GM18519 (cell line): Measurements from ENCODE around the gene INO80B.
"Not testable (repeated sequence)": the region's sequence is repeated elsewhere in the genome, so short reads cannot be mapped to it uniquely, and the experiment has no call there.

Experiments used
- ATAC-seq: cut with Tn5 transposase; IDR thresholded peaks from one replicate; pipeline ENCODE4 v1.9.1; 2021; ENCODE audit warnings: mild to moderate bottlenecking, moderate library complexity; ENCODE audit not compliant: unreplicated experiment, low FRiP score

Gene INO80B

DNA sequence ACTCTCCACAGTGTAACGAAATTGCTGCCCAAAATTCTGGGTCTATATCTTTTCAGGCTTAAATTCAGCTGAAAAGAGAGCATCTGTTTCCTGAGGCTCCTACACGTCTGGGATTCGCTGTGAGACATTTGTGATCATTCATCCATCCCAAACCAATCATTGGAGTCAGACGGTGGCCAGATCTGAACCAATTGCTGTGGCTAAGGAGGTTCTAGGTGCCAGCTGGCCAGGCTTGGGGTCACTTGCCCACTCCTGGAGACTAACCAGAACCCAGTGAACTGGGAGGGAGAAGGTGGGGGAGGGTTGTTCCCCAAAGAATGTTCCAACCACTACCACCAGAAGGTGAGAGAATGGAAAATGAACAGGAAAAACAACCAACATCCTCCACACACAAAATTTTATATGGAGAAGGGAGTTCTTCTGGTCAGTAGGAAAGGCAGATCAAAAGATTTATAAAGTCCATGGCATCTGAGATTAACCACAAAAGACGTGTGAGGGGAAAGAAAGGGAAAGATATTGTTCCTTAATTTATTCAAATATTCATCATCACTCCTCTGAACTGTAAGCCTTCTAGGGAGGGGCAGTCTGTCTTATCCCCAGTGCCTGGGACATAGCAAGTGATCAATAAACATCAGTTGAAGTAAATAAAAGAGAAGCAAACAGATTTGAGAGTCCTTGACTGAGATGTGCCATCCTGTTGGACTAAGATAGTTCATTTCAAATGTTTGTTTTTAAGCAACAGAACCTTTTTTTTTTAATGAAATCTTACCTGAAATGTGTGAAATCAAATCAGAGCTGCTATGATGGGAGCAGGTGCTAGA, 10.2 kb upstream of the INO80B start:
- no peak for ATAC-seq

- no peak for ATAC-seq
These were observed 7.5 kb upstream of the INO80B start for GRCh38 chr2:74447230-74447999.

DNA sequence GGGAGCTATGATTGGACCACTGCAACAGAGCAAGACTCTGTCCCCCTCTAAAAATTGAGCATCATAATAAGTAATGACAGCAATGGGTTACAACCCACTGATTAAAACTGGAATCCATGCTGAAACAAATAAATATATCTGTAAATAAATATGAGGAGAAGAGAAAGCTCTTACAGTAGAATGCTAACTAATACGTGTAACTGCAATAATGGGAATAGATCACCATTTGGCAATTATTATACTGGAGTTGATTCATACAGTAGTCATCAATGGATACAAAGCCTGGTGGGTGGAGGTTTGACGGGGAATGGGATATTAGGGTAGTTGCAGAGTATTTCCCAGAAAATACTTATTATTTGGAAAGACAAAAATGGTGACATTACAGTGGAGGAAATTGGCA, 6.1 kb upstream of the INO80B start:
- ATAC-seq = no peak

DNA sequence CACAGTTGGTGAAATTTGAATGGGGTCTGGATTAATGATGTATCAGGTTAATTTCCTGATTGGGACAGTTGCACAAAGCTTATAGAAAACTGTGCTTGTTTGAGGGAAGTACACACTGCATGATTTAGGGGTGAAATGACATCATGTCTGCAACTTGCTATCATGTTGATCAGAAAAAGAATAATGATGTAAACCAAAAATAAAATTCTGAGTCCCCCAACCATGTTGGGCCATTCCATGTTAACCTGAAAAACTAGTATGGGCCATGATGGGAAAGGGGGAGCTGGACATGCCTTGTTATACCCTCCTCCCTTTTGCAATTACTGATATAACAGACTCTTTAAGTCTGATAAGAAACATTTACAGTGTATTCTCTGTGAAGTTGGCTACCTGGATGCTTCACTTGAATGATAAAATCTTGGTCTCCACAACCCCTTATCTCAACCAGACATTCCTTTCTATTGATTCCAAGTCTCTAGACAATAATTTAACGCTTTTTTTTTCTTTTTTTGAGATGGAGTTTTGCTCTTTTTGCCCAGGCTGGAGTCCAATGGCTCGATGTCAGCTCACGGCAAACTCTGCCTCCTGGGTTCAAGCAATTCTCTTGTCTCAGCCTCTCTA, 4.2 kb upstream of the INO80B start:
- ATAC-seq = no peak

DNA sequence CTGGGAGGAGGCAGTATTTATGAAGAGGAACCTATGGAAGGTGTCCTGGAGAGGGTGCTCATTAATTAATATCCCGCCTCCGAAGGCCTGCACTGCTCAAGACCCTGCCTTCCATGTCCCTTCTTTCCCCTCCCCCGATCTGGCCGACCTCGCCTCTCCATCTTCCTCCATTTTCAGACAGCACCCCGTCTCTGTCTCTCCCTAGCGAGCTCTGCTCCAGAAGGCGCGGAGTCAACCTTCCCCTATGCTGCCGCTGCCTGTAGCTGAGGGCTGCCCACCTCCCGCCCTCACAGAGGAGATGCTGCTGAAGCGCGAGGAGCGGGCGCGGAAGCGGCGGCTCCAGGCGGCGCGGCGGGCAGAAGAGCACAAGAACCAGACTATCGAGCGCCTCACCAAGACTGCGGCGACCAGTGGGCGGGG, 2.3 kb downstream of the INO80B start:
- no peak for ATAC-seq

DNA sequence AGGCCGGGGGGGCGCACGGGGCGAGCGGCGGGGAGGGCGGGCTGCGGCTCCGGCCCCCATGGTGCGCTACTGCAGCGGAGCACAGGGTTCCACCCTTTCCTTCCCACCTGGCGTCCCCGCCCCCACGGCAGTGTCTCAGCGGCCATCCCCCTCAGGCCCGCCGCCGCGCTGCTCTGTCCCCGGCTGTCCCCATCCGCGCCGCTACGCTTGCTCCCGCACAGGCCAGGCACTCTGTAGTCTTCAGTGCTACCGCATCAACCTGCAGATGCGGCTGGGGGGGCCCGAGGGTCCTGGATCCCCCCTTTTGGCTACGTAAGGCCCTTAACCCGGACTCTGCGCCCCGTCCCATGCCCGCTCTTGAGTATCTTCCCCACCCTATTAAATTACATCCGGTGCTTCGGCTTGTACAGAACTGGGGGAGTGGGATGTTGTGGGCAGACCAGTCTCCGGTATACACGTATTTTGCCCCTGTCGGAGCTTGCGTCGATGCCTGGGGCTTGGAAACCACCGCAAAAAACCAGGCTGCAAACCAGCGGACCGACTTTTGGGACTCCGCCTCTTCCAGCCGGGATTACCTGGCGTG, 2.8 kb downstream of the INO80B start:
- ATAC-seq = peak; percentile 4

- peak; percentile 79 for ATAC-seq
These were observed 3.4 kb downstream of the INO80B start, which contains the start of gene WBP1 for GRCh38 chr2:74458132-74458937. WBP1 (plus strand) TSS chr2:74458438; CDS start chr2:74458603, 165 bp downstream.

GRCh38 chr2:74458938-74459363, 4.1 kb downstream of the INO80B start:
- no peak for ATAC-seq

DNA sequence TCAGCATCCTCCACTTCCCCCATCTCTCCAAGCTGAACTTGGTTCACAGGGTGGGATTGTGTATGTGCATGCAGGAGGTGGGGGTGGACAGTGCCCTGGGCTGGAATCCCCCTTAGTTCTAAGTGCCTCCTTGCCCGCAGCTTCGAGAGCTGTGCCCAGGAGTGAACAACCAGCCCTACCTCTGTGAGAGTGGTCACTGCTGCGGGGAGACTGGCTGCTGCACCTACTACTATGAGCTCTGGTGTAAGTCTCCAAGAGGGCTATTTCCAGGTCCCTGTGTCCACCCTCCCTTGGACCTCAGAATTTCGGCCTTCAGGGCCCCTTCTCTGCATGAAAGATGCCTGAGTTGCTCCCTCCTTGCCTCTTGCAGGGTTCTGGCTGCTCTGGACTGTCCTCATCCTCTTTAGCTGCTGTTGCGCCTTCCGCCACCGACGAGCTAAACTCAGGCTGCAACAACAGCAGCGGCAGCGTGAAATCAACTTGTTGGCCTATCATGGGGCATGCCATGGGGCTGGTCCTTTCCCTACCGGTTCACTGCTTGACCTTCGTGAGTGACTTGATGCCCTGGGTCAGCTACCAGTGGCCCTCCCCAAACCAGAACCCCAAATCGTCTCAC, 4.7 kb downstream of the INO80B start:
- ATAC-seq = not testable (repeated sequence)

DNA sequence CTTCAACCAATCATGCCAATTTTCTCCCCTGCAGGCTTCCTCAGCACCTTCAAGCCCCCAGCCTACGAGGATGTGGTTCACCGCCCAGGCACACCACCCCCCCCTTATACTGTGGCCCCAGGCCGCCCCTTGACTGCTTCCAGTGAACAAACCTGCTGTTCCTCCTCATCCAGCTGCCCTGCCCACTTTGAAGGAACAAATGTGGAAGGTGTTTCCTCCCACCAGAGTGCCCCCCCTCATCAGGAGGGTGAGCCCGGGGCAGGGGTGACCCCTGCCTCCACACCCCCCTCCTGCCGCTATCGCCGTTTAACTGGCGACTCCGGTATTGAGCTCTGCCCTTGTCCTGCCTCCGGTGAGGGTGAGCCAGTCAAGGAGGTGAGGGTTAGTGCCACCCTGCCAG, 5.3 kb downstream of the INO80B start:
- not testable (repeated sequence) for ATAC-seq

- no peak for ATAC-seq
These were observed 6.5 kb downstream of the INO80B start for GRCh38 chr2:74461187-74462053.

DNA sequence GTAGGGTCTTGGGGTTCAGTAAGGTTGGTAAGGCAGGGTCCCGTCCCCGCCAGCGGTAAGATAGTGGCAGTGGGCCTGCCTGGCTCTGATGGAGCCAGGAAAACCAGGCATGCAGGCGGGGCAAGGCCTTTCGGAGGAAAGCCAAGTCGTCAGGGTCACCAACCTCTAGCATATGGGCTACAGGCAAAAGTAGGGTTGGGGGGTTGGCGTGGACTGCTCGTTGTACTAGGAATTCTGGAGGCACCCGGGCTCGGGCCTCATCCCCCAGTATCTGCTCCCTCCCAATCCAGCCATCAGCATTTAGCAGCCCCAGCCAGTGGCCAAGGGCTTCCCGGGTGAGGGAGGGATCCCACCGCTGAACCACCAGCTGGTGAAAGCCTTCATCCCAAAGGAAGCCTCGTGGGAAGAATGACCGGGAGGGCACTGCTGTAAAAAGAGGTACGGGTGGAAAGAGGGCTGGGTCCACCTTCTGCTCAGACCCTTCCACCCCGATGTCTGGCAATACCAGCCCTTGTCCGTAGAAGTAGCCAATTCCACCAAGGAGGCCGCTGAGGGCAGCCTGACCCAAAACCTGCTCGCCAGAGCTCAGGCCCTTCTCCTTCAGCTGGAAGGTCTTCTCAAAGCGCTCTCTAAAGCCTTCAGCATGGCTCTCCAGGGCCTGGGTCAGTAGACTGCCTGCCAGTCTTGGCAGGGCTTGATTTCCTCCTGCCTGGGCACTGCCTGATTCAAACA, 7.3 kb downstream of the INO80B start:
- ATAC-seq = no peak

DNA sequence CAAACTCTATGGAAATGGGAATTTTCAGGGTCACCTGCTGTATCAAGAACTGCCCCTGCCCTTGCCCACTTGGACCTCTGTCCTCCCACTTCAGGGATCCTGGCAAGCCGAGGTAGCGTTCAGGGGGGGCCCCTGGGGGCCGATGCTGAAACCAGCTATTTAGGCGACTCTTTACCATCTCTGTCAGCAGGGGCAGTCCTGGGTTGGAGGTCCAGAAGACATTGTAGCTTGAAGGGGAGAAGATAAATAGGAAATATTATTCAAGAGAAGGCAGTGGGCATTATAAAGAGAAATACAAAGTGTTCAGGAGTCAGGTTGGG, 7.9 kb downstream of the INO80B start:
- ATAC-seq = no peak

DNA sequence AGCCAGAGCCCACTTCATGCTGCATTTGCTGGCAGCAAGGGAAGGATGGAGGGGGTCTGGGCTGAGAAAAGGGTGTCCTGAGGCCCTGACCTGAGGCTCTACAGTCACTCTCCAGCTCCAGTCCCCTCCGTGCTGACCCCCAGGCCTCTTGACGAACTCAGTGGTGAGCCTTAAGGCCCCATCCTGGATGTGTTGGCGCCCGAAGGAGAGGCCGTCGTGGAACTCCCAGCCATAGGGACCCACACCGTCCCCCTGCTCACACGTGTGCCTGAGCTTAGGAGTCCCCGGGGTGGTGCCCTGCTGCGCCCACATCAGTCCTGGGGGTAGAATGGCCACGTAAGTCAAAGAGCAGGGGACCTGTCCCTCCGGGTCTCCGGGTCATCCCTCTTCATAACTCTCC, 9.5 kb downstream of the INO80B start:
- ATAC-seq = no peak

GRCh38 chr2:74470742-74471141, 15.9 kb downstream of the INO80B start:
- ATAC-seq = not testable (repeated sequence)

- ATAC-seq = no peak
These were observed 16.6 kb downstream of the INO80B start for GRCh38 chr2:74471332-74472065.
